ENCODE data around the gene SMC1B. TPM values are rescaled to one million over a fixed set of nuclear protein-coding genes. Genes with fewer than 3 reads are reported as not detected.

Gene SMC1B
- total and polyA plus RNA-seq, 10 donors = 0.06 to 0.12 (median 0.10) TPM; not detected in 7

Other genes starting within 250 kb of the SMC1B start
- gene NUP50, start 249.7 kb downstream of the SMC1B start, total RNA-seq = 100 to 1,000 TPM in 2 of 7 donors, 10 to 100 TPM in 5; 85.9 to 109 (median 98.5) TPM
- gene NUP50, start 249.7 kb downstream of the SMC1B start, polyA plus RNA-seq = 10 to 100 TPM; 16.2 to 26.4 (median 17.5) TPM
- gene KIAA0930, start 172.7 kb downstream of the SMC1B start, total RNA-seq = 10 to 100 TPM; 35.5 to 93.1 (median 73.7) TPM
- gene KIAA0930, start 172.7 kb downstream of the SMC1B start, polyA plus RNA-seq = 10 to 100 TPM; 32.6 to 61.5 (median 46.6) TPM
- 1 to 10 TPM in 1 of 7 donors, under 1 TPM in 1, not detected in 5; 0.79 to 1.4 TPM for gene UPK3A, start 128.7 kb downstream of the SMC1B start, total RNA-seq
- 1 to 10 TPM in 2 of 3 donors, under 1 TPM in 1; 0.35 to 2.7 (median 2.4) TPM for gene UPK3A, start 128.7 kb downstream of the SMC1B start, polyA plus RNA-seq
- gene FAM118A, start 103.7 kb downstream of the SMC1B start, total RNA-seq = 100 to 1,000 TPM in 2 of 7 donors, 10 to 100 TPM in 5; 42.2 to 127 (median 64.6) TPM
- 100 to 1,000 TPM in 1 of 3 donors, 10 to 100 TPM in 2; 13.0 to 205 (median 22.7) TPM for gene FAM118A, start 103.7 kb downstream of the SMC1B start, polyA plus RNA-seq
- gene RIBC2, start 94 bp upstream of the SMC1B start, total RNA-seq = under 1 TPM in 3 of 7 donors, not detected in 4; 0.27 to 0.83 (median 0.38) TPM
- under 1 TPM; 0.30 to 0.48 (median 0.36) TPM for gene RIBC2, start 94 bp upstream of the SMC1B start, polyA plus RNA-seq
- gene FBLN1, start 89.3 kb upstream of the SMC1B start, total RNA-seq = 10 to 100 TPM in 5 of 7 donors, 1 to 10 TPM in 2; 5.2 to 20.3 (median 13.5) TPM
- 10 to 100 TPM in 1 of 3 donors, 1 to 10 TPM in 2; 1.9 to 10.4 (median 6.1) TPM for gene FBLN1, start 89.3 kb upstream of the SMC1B start, polyA plus RNA-seq

Measured in spleen (tissue), 10 donors.